NT2/D1 (cell line): ENCODE data around the gene ITGBL1.

Source experiments
- SUZ12 ChIP-seq: IDR thresholded peaks from 2 replicates; pipeline ENCODE4 v1.6.1; 2011; ENCODE audit not compliant: insufficient read length, insufficient read depth; ENCODE audit errors: extremely low read depth
- YY1 ChIP-seq: IDR thresholded peaks from 2 replicates; pipeline ENCODE4 v1.6.1; 2011; ENCODE audit not compliant: insufficient read length, insufficient read depth
- ZNF274 ChIP-seq: IDR thresholded peaks from 2 replicates; pipeline ENCODE4 v1.6.1; 2011; ENCODE audit warnings: mild to moderate bottlenecking, low read depth, low read length

GRCh38 chr13:101752432-101752831, 300.0 kb downstream of the ITGBL1 start:
- TF ChIP-seq YY1 (no peak), ZNF274 (no peak), SUZ12 (no peak)
